Gastroesophageal sphincter (tissue), 3 donors: ENCODE results near the gene ZNF331.
"Not testable (repeated sequence)": the region's sequence is repeated elsewhere in the genome, so short reads cannot be mapped to it uniquely, and the experiment has no call there.

Source experiments
- POLR2A ChIP-seq, 2 donors: fragments of 450-650 bp; IDR thresholded peaks; one replicate each; pipeline ENCODE4 v1.6.1; 2017; ENCODE audit warnings: antibody characterized with exemption in 2 of 2, mild to moderate bottlenecking in 2 of 2, moderate library complexity in 1 of 2
- TF ChIP-seq, protein P1 (sequence below), 4 experiments: fragments of 200-600 bp in 2 of 4; fragments of 450-650 bp in 2 of 4; sonication (generic) in 1 of 4; IDR thresholded peaks; one replicate each; pipeline ENCODE4 v1.5.1; 2017 to 2019; ENCODE audit warnings: antibody characterized with exemption in 4 of 4, mild to moderate bottlenecking in 2 of 4, moderate library complexity in 2 of 4

DNA sequence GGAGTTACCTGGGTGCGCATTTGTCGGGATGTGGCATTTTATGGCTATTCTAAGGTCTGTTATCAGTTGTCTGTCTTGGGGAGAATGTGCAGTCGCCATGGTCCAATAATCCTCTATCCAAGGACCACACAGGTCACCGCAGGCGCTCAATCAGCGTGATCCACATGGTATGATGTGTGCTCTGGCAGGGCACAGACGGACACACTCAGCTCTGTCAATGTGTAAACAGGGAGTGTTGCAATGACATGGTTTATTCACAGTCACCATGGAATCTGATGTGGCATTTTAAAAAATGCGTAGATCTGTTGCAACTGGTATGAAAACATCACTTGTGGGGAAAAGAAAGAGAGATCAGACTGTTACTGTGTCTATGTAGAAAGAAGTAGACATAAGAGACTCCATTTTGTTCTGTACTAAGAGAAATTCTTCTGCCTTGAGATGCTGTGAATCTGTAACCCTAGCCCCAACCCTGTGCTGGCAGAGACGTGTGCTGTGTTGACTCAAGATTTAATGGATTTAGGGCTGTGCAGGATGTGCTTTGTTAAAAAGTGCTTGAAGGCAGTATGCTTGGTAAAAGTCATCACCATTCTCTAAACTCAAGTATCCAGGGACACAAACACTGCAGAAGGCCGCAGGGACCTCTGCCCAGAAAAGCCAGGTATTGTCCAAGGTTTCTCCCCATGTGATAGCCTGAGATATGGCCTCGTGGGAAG lies 40.5 kb upstream of the ZNF331 start:
- TF ChIP-seq POLR2A (IDR thresholded peaks at IDR 0.05) = not testable (repeated sequence)
- TF ChIP-seq, protein P1, sequence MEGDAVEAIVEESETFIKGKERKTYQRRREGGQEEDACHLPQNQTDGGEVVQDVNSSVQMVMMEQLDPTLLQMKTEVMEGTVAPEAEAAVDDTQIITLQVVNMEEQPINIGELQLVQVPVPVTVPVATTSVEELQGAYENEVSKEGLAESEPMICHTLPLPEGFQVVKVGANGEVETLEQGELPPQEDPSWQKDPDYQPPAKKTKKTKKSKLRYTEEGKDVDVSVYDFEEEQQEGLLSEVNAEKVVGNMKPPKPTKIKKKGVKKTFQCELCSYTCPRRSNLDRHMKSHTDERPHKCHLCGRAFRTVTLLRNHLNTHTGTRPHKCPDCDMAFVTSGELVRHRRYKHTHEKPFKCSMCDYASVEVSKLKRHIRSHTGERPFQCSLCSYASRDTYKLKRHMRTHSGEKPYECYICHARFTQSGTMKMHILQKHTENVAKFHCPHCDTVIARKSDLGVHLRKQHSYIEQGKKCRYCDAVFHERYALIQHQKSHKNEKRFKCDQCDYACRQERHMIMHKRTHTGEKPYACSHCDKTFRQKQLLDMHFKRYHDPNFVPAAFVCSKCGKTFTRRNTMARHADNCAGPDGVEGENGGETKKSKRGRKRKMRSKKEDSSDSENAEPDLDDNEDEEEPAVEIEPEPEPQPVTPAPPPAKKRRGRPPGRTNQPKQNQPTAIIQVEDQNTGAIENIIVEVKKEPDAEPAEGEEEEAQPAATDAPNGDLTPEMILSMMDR (IDR thresholded peaks at IDR 0.05) = not testable (repeated sequence)
